GM19025 (cell line): Measurements from ENCODE around the gene GTF2A1L.
A peak's percentile ranks its signal among the peaks of the same experiment; 100 is the strongest.
"Not testable (repeated sequence)": the region's sequence is repeated elsewhere in the genome, so short reads cannot be mapped to it uniquely, and the experiment has no call there.

Experiments used
- ATAC-seq: cut with Tn5 transposase; IDR thresholded peaks from one replicate; pipeline ENCODE4 v1.9.1; 2021; ENCODE audit warnings: mild to moderate bottlenecking, low read depth, moderate library complexity; ENCODE audit not compliant: unreplicated experiment

The GTF2A1L gene

DNA sequence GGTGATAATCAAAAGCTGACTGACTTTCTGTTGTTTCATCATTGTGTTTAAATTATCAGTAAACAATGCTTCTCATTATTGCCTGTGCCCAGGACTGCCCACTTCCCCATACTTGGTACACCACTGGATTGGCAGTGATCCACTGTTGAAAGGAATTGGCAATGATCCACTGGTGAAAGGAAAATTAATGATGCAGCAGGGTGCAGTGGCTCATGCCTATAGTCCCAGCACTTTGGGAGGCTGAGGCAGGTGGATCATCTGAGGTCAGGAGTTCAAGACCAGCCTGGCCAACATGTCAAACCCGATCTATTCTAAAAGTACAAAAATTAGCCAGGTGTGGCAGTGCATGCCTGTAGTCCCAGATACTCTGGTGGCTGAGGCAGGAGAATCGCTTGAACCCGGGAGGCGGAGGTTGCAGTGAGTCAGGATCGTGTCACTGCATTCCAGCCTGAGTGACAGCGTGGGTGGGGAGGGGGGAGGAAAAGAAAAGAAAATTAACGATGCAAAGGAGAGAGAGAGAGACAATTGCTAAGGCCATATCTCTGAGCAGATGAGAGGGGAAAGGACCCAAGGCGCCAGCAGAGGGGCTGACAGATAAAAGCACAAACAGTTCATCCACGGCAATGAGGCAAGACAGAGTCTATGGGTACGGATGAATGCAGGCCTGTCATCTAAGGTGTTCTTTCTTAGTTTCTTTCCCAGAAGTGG lies 10.2 kb upstream of the GTF2A1L start:
- ATAC-seq = no peak

DNA sequence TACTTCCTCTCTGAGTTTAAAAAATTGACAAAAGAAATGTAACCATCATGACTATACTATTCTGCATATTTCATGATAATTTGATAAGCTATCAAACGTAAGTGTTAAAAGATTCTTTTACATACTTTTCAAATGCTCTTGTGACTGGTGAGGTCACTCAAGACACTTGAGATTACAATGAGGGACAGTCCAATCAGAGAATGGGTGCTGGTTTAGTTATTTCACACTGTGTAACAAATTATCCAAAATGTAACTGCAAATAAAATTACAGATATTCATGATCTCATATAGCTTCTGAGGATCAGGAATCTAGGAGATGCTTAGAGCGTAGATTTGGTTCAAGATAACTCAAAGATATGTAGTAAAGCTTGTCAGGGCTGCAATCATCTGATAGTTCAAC lies 4.4 kb upstream of the GTF2A1L start:
- no peak for ATAC-seq

DNA sequence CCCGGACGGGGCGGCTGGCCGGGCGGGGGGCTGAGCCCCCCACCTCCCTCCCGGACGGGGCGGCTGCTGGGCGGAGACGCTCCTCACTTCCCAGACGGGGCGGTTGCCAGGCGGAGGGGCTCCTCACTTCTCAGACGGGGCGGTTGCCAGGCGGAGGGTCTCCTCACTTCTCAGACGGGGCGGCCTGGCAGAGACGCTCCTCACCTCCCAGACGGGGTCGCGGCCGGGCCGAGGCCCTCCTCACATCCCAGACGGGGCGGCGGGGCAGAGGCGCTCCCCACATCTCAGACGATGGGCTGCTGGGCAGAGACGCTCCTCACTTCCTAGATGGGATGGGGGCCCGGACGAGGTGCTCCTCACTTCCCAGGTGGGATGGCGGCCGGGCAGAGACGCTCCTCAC lies 3.1 kb upstream of the GTF2A1L start:
- ATAC-seq = not testable (repeated sequence)

DNA sequence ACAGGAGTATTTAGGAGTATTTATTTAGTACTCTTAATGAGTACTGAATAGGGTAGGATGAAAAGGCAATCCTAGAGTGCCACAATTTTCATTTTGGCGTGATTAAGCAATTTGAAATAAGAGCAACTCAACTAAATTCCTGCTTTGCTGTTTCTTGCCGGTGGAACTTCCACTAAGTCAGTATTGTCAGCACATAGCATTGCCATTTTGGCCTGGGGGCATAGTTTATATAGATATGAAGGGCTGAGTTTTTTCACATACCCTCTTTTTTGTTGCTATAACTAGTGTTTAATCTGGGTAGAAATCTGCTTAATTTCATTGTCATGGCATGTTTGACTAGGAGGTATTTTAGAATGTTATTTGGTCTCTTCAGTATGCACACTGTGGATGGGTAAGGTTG lies 1.9 kb downstream of the GTF2A1L start:
- no peak for ATAC-seq

DNA sequence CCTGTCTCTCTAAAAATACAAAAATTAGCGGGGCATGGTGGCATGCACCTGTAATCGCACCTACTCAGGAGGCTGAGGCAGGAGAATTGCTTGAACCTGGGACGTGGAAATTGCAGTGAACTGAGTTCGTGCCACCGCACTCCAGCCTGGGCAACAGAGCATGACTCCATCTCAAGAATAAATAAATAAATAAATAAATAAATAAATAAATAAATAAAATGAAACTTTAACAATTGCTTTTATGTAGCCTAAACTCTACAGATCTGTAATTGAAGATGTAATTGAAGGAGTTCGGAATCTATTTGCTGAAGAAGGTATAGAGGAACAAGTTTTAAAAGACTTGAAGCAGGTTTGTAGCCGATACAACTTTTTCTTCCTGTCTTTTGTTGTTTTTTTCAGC lies 2.9 kb downstream of the GTF2A1L start:
- no peak for ATAC-seq

DNA sequence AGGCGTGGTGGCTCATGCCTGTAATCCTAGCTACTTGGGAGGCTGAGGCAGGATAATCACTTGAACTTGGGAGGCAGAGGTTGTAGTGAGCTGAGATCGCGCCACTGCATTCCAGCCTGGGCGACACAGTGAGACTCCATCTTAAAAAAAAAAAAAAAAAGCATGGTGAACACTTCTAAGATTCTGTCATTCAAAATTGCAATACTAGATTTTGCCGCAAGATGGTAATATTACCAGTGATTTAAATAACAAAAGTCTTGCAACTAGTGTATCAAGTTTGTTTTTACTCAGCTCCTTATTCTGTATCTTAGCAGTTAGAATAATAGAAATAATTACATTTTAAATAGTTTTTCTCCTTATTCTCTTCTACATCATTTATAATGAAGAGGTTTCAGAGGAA lies 5.0 kb downstream of the GTF2A1L start:
- not testable (repeated sequence) for ATAC-seq

DNA sequence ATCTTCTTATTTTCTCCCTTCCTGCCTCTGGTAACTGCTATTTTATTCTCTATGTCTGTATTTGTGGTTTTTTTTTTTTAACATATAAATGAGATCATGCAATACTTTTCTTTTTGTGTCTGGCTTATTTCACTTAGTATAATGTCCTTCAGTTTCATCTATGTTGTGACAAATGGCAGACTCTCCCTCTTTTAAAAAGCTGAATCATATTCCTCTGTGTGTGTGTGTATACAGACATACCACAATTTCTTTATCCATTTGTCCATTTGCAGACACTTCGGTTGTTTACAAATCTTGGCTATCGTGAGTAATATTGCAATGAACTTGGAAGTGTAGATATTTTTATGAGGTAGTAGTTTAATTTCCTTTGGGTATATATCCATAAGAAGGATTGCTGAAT lies 7.0 kb downstream of the GTF2A1L start:
- ATAC-seq = no peak

DNA sequence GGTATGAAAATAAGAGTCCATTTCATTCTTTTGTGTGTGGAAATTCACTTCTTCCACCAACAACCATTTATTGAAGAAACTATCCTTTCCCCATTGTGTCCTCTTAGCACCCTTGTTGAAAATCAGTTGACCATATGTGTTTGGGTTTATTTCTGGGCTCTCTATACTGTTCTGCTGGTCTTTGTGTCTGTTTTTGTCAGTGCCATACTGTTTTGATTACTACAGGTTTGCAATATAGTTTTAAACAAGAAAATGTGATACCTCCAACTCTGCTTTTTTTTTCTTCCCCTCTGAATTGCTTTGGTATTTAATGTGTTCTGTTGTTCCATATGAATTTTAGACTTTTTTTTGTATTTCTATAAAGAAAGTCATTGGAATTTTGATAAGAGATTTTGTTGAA lies 8.4 kb downstream of the GTF2A1L start:
- ATAC-seq = no peak

DNA sequence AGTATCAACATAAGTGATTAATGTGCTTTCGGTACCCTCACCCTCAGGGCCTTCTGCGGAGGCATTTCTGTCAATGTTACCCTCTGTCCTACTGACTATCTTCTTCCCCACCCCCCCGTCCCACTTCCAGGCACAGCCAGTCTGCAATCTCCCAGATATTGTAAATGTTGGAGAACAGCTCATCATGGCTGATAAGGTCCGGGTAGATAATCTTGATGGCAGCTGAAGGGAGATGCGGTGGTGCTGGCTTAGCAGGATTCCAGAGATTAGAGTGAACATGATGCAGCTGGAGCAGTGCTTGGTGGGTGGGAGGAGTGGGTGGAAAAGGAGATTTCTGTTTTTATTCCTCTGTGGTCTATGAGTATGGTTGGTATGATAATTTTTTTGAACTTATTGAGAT lies 15.5 kb downstream of the GTF2A1L start:
- ATAC-seq = no peak

DNA sequence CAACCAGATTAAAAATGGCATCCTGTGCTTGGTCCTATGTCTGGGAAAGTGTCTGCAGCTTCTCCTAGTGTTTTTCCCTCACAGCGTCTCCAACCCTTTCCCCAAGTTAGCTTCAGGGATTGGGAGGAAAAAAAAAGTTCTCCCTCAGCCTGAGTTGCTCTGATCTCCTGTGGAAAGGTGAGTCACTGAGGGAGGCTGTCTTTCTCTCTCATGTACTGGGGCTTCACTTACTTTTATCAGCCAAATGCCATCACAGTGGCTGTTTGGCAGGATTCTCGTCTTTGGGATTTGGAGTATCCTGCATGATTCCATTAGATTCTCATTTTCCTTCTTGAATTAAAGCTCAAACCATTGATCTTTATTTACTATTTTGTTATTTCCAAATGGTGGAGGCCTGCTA lies 18.1 kb downstream of the GTF2A1L start:
- no peak for ATAC-seq

DNA sequence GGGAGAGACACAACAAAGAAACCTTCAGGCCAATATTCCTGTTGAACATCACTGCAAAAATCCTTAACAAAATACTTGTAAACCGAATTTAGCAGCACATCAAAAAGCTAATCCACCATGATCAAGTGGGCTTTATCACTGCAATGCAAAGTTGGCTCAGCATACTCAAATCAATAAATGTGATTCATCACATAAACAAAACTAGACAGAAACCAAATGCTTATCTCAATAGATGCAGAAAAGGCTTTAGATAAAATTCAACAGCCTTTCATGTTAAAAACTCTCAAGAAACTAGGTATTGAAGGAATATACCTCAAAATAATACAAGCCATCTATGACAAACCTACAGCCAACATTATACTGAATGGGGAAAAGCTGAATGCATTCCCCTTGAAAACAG lies 20.6 kb downstream of the GTF2A1L start:
- no peak for ATAC-seq

DNA sequence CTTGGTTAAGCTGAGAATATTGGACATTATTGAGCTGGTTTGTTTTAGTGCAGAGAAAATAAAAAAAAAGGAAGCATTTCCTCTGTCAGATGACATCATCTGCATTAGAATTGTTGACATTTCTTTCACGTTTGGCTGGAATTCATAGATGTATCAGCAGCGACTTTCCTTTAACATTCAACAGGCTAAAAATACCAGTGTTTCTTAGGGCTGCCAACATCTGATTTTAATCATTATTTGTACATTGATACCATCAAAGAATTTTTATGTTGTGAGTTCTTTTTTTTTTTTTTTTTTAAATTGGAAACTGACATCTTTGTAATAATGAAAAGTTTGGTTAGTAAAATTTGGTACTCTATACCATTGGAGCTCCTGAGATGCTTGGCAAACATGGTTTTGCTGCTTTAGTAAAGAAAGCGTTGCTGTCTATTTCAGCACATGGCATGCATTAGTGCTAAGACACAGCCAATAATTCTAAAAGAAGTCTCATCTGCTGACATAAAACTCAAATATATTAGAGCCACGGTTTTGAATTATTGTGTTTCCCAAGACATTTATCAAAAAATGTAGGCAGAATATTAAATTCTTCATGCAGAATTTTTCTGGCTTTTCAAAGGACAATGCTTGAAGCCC lies 33.6 kb downstream of the GTF2A1L start:
- no peak for ATAC-seq

DNA sequence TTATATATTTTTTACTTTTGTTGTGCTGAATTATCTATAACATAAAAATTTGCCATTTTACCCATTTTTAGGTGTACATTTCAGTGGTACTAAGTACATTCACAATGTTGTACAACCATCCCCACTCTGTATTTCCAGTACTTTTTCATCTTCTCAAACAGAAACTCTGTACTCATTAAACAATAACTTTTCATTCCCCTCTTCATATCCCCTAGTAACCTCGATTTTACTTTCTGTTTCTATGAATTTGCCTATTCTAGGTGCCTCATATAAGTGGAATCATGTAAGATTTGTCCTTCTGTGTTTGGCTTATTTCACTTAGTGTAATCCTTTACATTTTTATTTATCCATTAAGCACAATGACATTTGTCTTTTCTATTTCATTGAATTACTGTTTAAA lies 51.3 kb downstream of the GTF2A1L start:
- ATAC-seq = peak; percentile 89

DNA sequence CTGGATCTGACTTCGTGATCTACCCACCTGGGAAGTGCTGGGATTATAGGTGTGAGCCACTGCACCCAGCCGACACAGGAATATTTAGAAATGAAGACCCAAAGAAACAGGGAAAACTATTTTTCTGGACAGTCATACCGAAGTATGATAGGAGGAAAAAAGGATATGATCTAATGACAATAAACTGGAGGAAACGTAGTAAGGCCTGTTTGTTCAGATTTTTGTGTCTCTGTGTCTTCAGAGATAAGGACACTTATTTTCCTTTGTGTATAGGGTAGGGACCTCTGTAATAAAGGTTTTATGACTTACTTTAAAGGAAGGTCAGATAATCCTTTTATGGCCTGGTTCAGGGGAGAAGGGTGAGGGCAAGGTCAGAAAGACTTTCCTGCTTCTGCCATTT lies 55.9 kb downstream of the GTF2A1L start:
- ATAC-seq = no peak

DNA sequence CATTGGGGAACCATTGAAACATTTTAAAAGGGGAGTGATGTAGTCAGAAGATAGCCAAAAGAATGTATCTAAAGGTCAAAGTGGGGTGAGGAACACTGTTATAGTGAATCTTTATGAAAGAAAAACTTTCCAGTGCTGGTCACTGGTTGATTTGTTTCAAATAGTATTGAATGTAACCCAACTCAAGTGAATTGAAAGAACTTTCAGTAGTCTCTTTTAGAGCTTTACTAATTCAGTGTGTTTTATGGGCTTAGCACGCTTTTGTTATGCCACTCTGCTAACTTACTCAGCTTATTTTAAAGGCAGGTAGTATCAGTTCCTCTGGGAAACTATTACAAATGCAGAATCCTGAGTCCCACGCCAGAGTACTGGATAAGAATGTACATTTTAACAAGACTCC lies 57.3 kb downstream of the GTF2A1L start:
- peak; percentile 64 for ATAC-seq

DNA sequence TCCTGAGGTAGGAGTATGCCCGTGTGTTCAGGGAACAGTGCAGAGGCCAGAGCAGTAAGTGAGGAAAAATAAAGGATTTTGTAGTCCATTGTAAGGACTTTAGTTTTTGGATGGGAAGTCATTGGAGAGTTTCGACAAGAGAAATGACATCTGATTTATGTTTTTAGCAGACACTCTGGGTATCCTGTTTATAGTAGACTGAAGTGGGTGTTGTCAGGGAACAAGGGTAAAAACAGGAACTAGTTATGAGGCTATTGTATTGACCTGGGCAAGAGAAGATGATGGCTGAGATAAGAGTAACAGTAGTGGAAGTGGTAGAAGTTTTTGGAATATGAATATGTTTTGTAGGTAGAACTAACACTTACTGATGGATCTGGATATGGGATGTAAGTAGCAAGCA lies 59.8 kb downstream of the GTF2A1L start:
- ATAC-seq = no peak

DNA sequence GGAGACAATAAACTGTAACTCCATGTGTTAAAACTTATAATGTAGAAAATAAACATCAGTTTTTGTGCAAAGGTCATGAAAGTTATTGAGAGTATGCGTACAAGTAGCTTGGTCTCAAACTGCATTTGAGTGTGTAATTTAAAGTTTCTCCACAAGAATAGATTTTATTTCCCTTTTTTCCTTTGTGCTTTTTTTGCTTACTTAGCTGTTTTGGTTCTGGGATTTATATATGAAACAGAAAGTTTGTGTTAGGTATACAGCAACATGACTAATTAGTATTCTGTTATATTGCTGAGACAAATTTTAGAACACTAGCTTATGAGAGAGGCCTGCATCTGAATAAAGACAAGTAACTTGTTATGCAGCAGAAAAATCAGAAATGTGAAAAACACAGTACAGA lies 67.5 kb downstream of the GTF2A1L start:
- no peak for ATAC-seq

DNA sequence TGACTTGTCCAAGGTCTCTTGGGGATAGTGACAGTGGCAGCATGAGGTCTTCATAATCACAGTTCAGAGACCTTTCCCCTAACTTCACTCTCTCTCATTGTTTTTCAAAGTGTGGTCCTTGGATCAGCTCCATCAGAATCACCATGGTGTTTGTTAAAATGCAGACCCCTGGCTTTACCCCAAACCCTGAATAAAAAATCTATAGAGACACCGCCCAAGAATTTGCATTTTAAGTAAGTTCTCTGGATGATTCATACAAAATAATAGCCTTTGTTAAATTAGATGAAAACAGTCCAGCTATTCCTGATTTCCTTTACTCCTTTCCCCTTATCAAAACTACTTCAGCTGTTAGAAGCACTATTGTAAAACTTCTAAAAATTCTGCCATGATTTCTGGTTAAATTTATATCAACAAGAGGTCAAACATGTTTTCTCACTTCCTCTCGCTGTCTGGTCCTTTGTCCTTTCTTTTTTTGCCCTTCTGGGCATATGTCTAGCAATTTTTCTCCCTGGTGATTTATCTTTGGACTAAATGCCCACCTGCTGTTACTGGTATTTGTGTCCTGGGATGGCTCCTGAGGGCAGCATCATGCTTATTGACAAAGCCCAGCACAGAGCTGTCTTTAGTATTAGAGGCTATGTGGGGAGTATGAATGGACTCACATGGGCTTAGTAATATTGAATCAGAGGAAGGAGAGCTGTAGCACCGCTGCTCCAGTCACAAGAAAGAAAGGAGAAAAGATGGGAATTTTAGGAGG lies 74.5 kb downstream of the GTF2A1L start:
- ATAC-seq = no peak

DNA sequence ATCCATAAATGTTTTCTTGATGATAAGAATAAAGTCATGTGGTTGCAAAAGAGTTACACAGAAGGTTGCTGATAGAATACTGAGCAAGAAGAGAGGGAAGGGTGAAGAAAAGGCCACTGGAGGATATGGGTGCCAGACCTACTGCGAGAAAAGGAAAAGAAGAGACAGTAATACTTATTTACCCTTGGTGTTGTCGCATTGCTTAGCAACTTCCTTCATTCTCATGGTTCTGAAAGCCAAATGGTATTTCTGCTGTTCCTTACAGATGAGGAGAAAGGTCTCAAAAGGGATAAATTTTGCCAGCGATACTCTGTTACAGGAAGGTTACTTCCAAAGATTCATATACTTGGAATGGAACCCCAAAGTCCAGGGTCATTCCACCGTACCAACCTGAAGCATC lies 75.4 kb downstream of the GTF2A1L start:
- no peak for ATAC-seq

DNA sequence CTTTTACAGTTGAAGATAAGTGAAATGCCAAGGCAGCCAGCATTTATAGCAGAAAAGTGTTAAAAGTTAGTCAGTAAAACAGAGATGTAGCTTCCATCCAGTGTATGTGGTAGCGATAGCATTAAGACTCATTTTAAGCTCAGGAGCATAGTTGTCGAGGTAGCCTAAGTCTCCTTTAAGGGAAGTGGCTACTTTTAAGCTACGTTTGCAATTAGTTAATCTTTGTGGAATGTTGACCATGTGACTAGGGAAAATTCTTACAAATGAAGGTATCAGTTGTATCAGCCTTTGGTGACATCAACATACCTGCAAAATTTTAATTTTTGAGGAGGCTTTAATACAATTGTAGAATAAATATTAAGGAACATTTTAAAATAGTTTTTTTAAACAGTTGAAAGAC lies 76.0 kb downstream of the GTF2A1L start:
- ATAC-seq = no peak

DNA sequence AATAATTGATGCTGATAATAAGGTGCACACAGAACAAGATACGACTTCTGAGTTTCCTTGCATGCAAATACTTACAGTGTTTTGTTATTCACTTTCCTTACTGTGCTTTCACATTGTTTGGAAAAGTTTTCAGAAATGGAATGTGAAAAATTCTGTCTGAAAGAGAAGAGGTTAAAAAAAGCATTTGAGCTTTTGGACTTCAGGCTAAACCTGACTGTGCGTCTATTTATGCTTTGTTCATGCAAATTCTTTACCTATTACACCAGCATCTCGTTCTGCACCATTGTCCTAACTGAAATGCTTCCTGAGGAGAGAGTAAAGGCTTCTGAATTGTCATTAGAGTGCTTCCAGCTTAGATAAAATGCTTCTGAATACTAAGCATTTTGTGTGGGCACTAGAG lies 76.5 kb downstream of the GTF2A1L start:
- no peak for ATAC-seq

DNA sequence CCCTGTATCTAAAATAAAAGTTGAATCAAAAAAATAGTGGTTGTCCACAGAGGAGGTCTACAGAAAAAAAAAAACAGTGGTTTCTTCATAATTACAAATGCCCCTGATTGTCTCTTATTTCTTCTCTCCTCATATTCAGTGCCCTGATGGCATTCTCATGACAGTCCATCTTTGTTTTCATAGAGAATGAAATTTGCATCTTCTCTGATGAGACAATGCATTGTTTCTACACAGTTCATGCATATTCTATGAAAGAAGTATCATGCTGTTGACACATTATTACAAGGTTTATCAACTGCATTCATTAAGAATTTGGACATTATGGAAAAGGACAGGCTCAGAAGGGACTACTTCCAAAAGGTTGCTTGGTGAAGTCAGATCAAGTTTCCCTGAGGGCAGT lies 78.3 kb downstream of the GTF2A1L start:
- ATAC-seq = no peak
